DOHH2 (cell line): ENCODE measurements around the gene MON2.

Experiments used
- EZH2phosphoT487 ChIP-seq: fragments of 200-600 bp; sonication (generic); IDR thresholded peaks from 2 replicates; pipeline ENCODE4 v1.6.1; 2017; ENCODE audit warnings: borderline replicate concordance, mild to moderate bottlenecking, antibody characterized with exemption, low read length, moderate library complexity, mixed read lengths
- TF ChIP-seq, protein P1 (sequence below): fragments of 200-600 bp; sonication (generic); IDR thresholded peaks from one replicate; pipeline ENCODE4 v1.5.1; 2014; ENCODE audit warnings: antibody characterized with exemption, mild to moderate bottlenecking, low read depth, low read length; ENCODE audit not compliant: poor library complexity, severe bottlenecking

DNA sequence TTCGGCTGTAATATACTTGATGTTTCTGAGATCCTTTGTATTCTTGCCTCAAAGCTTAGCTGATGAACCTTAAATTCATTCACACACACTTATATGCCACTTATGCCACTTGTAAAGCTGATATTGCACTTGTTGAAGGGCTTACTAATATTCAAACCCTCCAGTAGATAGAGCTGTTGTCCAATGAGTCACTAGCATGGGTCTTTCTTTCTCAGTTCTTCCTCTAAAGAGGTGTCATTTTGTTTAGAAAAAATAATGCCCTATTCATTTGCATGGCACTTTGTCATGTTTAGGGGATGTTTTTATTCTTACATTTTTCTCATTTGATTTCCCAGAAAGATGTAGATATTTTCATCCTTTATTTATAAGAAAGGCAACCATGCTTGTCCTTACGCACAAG lies 56.4 kb downstream of the MON2 start:
- TF ChIP-seq, protein P1, sequence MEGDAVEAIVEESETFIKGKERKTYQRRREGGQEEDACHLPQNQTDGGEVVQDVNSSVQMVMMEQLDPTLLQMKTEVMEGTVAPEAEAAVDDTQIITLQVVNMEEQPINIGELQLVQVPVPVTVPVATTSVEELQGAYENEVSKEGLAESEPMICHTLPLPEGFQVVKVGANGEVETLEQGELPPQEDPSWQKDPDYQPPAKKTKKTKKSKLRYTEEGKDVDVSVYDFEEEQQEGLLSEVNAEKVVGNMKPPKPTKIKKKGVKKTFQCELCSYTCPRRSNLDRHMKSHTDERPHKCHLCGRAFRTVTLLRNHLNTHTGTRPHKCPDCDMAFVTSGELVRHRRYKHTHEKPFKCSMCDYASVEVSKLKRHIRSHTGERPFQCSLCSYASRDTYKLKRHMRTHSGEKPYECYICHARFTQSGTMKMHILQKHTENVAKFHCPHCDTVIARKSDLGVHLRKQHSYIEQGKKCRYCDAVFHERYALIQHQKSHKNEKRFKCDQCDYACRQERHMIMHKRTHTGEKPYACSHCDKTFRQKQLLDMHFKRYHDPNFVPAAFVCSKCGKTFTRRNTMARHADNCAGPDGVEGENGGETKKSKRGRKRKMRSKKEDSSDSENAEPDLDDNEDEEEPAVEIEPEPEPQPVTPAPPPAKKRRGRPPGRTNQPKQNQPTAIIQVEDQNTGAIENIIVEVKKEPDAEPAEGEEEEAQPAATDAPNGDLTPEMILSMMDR, result no peak
- TF ChIP-seq EZH2phosphoT487, result no peak
